ENCODE results near the gene ADAM12. TPM values are rescaled to one million over a fixed set of nuclear protein-coding genes. Genes with fewer than 3 reads are reported as not detected.

ADAM12 gene
- polyA plus RNA-seq, 3 donors: 1.0 to 9.2 (median 1.5) TPM

DNA sequence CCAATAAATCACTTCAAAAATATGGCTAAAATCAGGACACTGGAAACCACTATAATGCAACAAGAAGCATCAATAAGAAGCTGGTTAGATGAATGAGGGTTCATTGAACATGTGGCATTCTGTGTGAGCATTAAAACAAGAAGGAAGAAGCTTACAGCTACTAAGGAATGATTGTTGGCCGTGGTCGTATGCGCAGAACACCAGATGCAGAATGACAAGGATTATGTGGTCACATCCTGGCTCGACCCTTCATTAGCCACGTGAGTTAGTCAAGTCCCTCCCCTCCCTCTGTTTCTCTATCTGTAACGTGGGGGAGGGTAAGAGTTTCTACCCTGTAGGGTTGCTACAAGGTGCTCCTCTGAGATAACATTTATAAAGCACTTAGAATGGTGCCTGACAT lies 174.3 kb downstream of the ADAM12 start:
- H3K27ac ChIP-seq (ENCODE audit: low read depth, low read length): no peak overlapping the region

DNA sequence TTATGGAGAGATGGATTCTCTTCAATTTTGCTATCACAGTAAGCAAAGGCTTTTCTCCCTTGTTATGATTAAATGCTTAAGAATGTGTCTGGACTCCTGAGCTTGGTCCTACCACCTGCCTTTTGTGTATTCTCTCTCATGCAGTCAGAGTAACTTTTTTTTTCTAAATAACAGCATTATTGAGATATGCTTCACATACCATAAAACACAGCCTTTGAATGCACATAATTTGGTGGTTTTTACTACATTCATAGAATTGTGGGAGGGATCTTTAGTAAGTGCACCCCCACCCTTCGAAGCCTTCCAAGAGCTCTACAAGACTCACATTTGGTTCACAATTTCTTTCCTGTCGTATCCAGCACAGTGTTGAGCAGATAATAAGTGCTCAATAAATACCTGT lies 175.5 kb downstream of the ADAM12 start:
- no peak overlapping the region for H3K27ac ChIP-seq (ENCODE audit: low read depth, low read length)
- WGBS, 3 donors: 88 to 94% (median 94%) methylated on average over 2 of the region's 2 CpGs

More for the DNA sequence above, 174.3 kb downstream of the ADAM12 start:
- WGBS, 3 donors: 71 to 76% (median 73%) methylated on average over 6 of the region's 6 CpGs

DNA sequence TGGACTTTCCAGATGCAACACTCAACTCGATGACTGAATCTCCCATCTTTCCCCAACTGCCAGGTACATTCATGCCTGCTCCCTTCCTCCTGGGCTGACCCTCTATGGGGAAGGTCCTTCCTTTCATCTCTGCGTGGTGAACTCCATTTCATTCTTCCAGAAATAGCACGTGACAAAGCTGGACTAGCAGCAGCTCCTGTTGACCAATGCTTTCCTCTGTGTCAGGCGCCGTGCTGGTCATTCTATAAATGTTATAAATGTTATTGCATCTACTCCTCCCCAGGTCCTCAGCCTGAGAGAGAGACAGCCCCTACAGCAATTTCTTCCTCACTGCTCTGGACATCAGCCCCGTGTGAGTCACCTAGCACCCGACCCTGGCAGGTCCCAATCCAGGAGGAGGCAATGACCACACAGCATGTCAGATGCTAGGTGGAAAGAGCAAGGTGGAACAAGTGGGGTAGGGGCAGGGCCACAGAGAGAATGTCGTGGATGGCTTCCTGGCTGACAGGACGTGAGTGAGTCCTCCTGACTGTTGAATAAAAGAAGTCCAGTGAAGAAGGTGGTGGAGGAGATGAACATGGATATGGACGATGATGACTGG lies 178.1 kb downstream of the ADAM12 start:
- WGBS, 3 donors: 78 to 92% (median 89%) methylated on average over 10 of the region's 10 CpGs
- H3K27ac ChIP-seq (ENCODE audit: low read depth, low read length): no peak overlapping the region

DNA sequence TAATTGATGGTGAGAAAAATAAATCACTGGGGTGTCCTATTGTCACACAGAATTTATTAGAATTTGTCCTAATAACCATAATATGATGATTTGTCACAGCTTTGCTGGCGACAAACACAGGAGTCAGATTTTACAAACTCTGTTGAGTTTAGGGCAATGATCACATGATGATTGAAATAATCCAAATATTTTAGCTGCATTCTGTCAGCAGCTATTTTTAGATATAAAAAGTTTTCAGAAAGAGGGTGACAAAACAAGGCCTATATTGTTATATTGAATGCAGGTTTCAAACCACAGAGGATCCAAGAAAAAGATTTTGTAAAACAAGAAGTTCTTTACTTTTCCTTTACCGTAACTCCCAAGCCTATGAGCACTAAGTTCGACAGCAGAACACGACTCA lies 178.8 kb downstream of the ADAM12 start:
- WGBS, 3 donors: 62 to 69% (median 68%) methylated on average over 4 of the region's 4 CpGs
- H3K27ac ChIP-seq (ENCODE audit: low read depth, low read length): no peak overlapping the region

DNA sequence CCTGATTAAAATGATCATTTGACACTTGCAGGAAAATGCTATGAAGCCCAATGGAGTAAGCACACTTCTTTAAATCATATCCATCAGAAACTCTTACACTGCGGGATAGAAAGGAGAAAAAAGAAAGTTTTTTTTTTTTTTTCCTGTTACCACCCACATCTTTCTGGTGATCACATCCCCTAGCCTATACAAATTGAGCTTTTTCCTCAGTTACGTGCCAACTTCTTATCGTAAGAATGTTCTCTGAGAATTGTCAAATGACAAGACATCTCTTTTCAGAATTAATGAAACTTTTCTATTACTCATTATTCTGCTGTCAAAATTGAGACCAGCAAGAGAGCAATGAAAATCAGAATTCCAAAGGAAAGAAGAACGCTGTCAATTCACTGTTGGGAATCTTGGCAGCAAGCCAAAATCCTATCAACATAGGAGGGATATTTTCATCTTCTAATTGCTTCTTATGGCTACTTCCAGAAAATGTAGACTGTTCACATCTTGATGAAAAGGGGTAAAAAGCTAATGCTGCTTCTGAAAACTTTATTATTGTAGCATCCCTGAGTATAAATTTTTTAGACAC lies 179.5 kb downstream of the ADAM12 start:
- H3K27ac ChIP-seq (ENCODE audit: low read depth, low read length): no peak overlapping the region
- 49 to 65% (median 62%) methylated on average over 4 of the region's 4 CpGs for WGBS, 3 donors

DNA sequence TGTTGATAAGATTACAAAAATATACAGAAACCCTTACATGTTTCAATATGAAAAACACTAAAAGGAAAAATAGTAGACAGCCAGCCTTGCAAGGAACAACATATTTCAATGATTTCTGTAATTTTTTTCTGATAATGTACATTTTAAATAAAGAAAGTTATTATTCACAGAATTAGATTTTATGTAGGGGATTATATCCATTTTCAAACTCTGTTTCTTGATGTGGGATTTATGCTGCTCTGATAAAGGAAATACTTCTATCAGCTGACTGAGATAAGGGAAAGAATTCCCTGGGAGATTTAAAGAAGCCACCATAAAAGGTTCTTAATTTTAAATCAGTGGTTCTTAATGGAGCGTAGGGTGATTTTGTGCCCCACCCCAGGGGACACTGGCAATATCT lies 180.4 kb downstream of the ADAM12 start:
- WGBS, 3 donors: 79 to 90% (median 82%) methylated on average over 1 of the region's 1 CpG
- H3K27ac ChIP-seq (ENCODE audit: low read depth, low read length): no peak overlapping the region

DNA sequence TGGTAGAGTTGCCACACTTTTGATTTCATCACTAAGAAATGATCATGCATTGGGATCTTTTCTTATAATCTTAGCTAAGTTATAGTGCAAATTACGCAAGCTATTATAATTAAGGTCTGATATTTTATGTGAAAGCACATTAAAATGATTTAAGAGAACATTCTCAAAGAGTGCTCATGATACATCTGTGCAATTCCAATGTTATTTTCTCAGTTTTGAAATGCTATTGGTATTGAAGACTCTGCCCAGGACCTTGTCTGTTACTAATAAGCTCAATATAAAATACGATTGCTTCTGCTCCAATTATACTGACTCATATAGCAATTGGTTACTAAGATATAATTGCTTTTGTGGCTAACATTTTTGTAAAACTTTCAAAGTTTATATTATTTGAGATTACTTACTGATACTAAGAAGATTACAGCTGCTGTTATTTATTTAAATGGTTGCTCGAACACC lies 180.9 kb downstream of the ADAM12 start:
- no peak overlapping the region for H3K27ac ChIP-seq (ENCODE audit: low read depth, low read length)
- WGBS, 3 donors: 78 to 91% (median 81%) methylated on average over 3 of the region's 3 CpGs

DNA sequence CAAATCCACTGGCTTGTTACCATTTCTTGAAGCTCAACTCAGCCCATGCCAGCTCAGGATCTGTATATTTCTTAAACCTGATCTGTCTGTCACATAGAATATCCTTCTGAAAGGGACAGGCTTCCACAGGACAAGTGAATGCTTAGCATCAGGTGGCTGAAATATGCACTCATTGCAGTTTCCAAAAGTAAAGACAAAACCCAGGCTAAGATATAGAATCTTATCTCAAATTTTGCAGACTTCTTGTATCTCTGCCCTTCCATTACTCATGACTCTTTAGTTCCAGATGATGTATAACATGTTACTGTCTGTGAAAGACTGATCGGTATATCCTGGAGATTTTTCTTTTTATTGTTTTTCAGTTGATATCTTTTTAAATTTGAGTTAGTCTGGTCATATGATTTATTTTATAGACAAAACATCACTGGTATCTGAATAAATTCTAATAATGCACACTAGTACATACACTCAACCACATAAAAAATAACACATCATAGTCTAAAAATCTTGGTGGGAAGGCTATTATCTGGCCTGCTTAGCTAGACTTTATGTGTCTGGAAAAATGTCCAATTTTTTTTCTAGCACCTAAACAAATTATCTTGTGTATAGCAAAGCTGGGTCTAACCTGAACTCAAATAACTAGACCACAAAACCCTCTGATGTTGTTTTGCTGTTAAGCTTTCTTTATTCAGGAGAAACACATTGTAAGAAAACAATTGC lies 182.6 kb downstream of the ADAM12 start:
- H3K27ac ChIP-seq (ENCODE audit: low read depth, low read length): no peak overlapping the region

DNA sequence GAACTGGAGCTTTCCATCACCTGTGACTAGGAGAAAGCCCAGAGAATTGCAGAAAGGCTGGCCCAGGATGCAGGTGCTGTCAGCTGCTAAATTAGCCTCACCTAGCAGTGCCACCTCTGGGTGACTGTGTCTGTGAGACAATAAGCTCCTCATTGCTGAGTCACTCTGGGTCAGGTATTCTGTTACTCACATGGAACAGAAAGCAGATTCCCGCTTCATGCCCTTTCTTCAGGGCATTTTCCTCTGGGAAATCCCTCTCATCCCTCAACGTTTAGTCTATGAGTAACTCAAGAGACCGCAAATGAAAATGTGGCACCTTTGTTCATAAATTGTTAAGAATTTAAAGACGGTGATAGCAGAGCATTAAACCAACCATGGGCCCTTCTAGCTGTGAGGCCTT lies 184.0 kb downstream of the ADAM12 start:
- no peak overlapping the region for H3K27ac ChIP-seq (ENCODE audit: low read depth, low read length)
- 87 to 94% (median 87%) methylated on average over 4 of the region's 4 CpGs for WGBS, 3 donors

More for the DNA sequence above, 182.6 kb downstream of the ADAM12 start:
- 88 to 98% (median 93%) methylated on average over 1 of the region's 1 CpG for WGBS, 3 donors

DNA sequence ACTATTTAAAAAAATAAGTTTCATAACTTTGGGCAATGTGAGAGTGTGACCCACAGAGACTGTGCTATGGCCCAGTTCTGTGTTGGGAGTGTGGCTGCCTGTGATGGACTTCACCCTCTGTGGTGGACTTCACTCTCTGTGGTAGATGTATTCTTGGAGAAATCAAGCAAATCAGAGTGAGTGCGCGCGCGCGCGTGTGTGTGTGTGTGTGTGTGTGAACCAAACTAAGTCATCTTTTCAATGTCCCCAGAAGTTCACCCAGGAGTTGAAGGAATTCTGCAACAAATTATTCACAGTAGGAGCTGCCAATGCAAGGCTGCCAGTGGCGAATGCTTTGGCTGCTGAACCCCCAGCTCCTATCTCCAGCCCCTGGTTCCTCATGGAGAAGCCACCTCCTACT lies 184.5 kb downstream of the ADAM12 start:
- WGBS, 3 donors: 92 to 95% (median 92%) methylated on average over 7 of the region's 7 CpGs
- H3K27ac ChIP-seq (ENCODE audit: low read depth, low read length): no peak overlapping the region

DNA sequence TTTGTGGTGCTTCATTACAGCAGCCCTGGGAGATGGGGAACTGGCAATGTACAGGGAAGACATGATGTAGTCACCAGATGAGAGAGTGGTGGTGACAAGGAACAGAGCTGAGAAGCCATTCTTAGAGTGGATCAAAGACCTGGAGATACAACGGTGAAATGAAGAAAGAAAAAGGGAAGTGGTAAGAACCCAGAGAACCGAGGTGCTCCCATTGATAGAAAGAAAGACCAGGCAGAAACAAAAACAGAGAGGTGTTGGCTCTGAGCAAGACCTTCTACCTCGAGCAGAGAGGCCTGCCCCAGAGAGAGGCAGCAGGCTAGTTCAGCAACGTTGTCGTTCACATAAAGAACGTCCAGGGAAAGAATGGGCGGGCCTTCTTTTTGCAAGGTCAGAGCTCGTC lies 186.7 kb downstream of the ADAM12 start:
- WGBS, 3 donors: 70 to 83% (median 71%) methylated on average over 8 of the region's 8 CpGs

DNA sequence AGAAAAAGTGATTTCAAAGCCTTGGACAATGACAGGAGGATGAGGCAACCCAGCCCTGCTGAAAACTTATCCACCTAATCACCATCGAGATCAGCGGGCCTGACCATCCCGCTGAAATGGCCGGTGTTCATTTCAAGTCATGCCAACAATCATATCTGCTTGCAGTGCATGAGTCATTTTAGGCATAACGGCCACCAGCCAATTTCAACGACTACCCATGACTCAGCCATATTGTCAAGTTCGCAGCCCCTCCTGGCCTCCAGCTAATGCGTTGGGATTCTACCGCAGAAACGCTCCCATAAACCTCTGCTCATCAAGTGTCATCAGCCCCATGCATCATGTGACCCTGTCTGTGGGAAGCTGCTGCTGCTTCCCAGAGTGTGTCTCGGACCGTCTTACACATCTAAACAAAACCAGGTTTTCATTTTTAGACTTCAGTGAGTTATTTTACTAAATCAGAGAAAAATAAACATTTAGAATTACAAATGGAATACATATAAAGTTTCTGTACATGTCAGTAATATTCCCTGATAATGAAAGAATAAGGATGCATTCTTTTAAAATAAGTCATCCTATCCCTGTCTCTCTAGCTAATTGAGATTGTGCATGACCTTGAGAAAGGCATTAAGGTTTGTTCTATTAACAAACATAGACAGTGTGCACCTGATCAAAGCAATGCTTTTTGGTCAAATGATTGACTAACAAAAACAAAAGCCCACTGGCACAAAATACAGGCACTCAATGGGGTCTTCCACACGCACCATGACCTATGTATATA lies 188.9 kb downstream of the ADAM12 start:
- no peak overlapping the region for H3K27ac ChIP-seq (ENCODE audit: low read depth, low read length)
- WGBS, 3 donors: 85 to 91% (median 86%) methylated on average over 13 of the region's 13 CpGs

More for the DNA sequence above, 186.7 kb downstream of the ADAM12 start:
- no peak overlapping the region for H3K27ac ChIP-seq (ENCODE audit: low read depth, low read length)

DNA sequence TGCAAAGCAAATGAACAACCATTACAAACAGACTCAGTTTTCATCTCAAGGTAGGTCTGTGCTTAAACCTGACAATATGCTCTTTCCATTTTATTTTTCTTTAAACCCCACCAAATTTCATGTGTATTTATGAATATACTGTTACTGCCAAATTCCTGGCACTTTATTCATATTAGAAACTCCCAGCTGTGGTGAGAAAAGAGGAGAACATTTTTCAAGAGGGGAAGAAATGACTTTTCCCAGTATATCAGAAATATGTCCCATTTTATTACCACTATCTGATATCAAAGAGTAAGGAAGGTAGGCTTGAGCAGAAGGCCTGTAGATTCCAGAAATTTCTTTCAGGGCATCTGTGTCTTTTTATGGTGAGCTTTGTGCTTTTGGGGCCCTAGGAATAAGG lies 189.6 kb downstream of the ADAM12 start:
- H3K27ac ChIP-seq (ENCODE audit: low read depth, low read length): no peak overlapping the region

DNA sequence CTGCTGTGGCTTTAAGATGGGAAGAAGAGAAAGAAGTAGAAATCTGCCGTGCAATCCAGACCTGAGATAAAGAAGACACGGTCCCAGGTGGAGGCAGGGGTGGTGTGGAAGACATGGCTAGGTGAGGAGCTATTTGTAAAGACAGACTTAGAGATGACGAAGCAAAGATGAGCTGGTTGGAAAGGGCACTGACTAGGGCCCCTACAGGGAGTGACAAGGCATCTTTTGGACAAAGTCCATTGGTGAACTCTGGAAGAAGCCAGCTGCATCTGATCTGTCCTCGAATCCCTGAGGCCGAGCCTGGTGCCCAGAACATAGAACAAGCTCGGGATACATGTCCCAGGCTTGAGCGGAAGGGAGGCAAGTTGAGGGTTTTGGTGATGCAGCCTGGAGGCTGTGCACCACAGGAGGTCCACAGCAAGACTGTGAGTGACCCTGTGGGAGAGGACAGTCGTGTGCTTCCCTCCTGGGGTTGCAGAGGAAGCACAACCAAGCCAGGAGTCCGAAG lies 191.2 kb downstream of the ADAM12 start:
- 76 to 94% (median 91%) methylated on average over 9 of the region's 9 CpGs for WGBS, 3 donors
- H3K27ac ChIP-seq (ENCODE audit: low read depth, low read length): no peak overlapping the region

DNA sequence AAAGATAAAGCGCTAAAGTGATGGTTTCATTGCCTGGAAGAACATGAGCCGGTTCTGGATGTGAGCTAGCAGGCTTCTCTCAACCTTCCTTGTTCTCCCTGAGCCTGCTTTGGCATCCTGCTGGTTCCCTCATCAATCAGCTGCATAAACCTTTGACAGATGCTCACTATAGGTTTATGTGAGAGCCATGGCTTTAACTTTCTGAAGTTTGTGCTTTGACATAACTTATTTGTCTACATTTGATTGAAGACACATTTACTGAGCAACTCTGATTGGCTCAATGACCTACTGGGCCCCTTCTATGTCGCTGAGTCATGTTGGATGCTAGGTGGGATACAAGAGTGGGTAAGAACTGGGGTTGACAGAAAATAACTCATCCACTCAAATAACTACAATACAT lies 192.0 kb downstream of the ADAM12 start:
- WGBS, 3 donors: 86 to 97% (median 92%) methylated on average over 3 of the region's 3 CpGs
- no peak overlapping the region for H3K27ac ChIP-seq (ENCODE audit: low read depth, low read length)

DNA sequence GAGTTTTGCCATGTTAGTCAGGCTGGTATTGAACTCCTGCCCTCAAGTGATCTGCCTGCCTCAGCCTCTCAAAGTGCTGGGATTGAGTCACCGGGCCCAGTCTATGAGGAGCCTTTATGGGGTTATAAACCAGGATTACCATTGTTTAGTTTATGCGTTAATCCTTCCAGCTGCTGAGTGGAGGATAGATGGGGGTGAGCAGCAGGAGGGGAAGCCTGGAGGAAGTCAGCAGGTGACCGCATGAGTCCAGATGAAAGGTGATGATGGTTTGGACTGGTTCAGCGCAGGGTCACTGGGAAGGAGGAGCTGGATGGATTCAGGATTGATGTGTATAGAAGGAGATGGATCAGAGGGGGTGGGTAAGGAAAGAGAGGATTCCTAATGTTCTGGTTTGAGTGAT lies 197.1 kb downstream of the ADAM12 start:
- H3K27ac ChIP-seq (ENCODE audit: low read depth, low read length): no peak overlapping the region
- WGBS, 3 donors: 82 to 89% (median 86%) methylated on average over 4 of the region's 4 CpGs

DNA sequence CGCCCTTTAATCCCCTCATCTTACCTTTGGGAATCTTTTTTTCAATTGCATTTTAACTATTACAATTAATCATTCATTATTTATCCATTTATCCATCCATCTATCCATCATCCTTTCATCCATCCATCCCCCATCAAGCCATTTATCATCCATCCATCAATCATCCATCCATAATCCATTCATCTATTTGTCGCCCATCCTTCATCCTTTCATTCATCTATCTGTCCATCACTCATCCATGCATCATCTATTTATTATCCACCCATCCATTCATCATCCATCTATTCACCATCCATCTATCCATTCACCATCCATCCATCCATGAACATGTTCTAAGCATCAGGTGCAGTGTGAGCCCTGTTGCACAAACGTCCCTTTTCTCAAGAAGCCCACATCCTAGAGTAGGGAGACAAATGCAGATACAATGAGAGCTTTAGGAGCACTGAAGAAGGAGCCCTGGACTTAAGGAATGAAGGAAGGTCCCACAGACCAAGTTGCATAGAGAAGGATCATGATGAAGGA lies 199.5 kb downstream of the ADAM12 start:
- H3K27ac ChIP-seq (ENCODE audit: low read depth, low read length): no peak overlapping the region
- WGBS, 3 donors: 60 to 87% (median 83%) methylated on average over 3 of the region's 3 CpGs

DNA sequence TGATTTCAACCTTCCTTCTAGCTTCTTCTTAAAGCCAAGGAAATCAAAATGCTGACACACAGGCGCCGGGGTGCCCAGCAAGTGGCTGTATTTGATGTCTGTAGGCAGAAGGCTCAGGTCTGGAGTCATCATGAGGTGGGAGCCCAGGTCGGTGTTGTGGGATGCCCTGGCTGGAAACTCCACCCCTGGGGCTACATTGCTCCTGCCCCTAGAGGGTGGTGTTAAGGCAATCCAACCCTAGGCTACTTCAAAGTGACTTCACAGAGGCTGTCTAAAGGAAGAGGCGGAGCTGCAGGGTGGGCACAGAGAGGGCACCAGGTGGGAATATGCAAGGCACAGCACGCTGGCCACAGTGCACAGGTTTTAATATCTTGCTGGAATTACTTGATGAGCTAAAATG lies 200.9 kb downstream of the ADAM12 start:
- WGBS, 3 donors: 72 to 85% (median 83%) methylated on average over 5 of the region's 5 CpGs
- no peak overlapping the region for H3K27ac ChIP-seq (ENCODE audit: low read depth, low read length)

DNA sequence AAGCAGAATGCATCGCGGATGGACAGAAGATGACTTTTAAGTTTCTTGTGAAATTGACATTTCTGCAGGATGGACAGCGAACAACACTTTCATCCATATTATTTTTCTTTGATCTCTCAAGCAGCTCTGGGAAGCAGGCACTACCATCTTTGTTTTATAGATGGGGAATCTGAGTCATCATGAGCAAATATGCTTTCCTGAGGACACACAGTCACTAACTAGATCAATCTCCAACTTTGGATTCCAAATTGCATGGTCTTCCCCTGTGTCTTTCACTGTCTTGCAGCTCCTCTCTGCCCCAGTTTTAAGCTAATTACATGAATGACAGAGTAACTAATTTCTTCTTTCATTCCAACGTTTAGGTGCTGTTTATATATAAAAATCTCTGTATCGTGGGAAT lies 201.5 kb downstream of the ADAM12 start:
- WGBS, 3 donors: 80 to 89% (median 89%) methylated on average over 5 of the region's 5 CpGs
- H3K27ac ChIP-seq (ENCODE audit: low read depth, low read length): no peak overlapping the region

Data from adipose tissue (tissue), 3 donors.